H1 (cell line): ENCODE data around the gene PDHX. TPM values are rescaled to one million over a fixed set of nuclear protein-coding genes. Genes with fewer than 3 reads are reported as not detected.

ENCODE experiments used
- BACH1 ChIP-seq: IDR thresholded peaks from 2 replicates; pipeline ENCODE4 v1.6.1; 2012; ENCODE audit warnings: low read length, improper control_type of control experiment
- CHD7 ChIP-seq: fragments of 300-600 bp; sonication (generic); IDR thresholded peaks from 2 replicates; pipeline ENCODE4 v1.7.1; 2012; ENCODE audit warnings: low read length, moderate library complexity, mild to moderate bottlenecking, inconsistent platforms; ENCODE audit not compliant: insufficient replicate concordance
- HDAC6 ChIP-seq: IDR thresholded peaks from one replicate; pipeline ENCODE4 v1.7.1; 2012; ENCODE audit warnings: low read depth, mild to moderate bottlenecking, inconsistent platforms, low read length, moderate library complexity
- polyA plus RNA-seq, 7 experiments: library from polyadenylated mRNA; depleted of rRNA in 3 of 7; stranded (reverse) in 5 of 7; unstranded in 2 of 7; fragments of >200 nt in 5 of 7; fragments of 200-250 nt in 2 of 7; gene quantifications; 1 replicate in 5 of 7; 2 replicates in 1 of 7; 4 replicates in 1 of 7; pipeline versions ENCODE4 v1.2.1 to v1.2.3, GENCODE V29; 2011 to 2013; ENCODE audit warnings: missing spikeins in 2 of 7, mixed read lengths in 2 of 7
- total RNA-seq: library from RNA; stranded (reverse); fragmentation: NEBNext Ultra II Directional; extraction: Animal tissue kit (Norgen Biotek cat#: 25700); gene quantifications from 2 replicates; pipeline ENCODE4 v1.2.1, GENCODE V29; 2021

The PDHX gene
- total and polyA plus RNA-seq, 2 of the 8 experiments (the other 6 are each of a cell fraction or from before 2014, with no cell fraction given): 12.4 to 51.9 TPM

GRCh38 chr11:35021589-35021988, 105.2 kb downstream of the PDHX start (continued):
- no peak for TF ChIP-seq CHD7
- no peak for TF ChIP-seq HDAC6
- no peak for TF ChIP-seq BACH1
- TF ChIP-seq, all 59 proteins: peak for 0
